ENCODE data around the gene RAPGEF2. TPM values are rescaled to one million over a fixed set of nuclear protein-coding genes. Genes with fewer than 3 reads are reported as not detected.

RAPGEF2 gene
- total and polyA plus RNA-seq, 2 experiments from 2014 or later, result 10.2 to 63.1 TPM

- H3K4me3 Mint-ChIP-seq, result no peak overlapping the region
- no peak for TF ChIP-seq STAT1 (IDR thresholded peaks at IDR 0.05; ENCODE audit: unreplicated experiment)
- TF ChIP-seq REST (IDR thresholded peaks at IDR 0.05; ENCODE audit: unreplicated experiment), result no peak
- no peak for TF ChIP-seq CREB1 (CRISPR knock-in tag; IDR thresholded peaks at IDR 0.05; ENCODE audit: low read depth)
- no peak for TF ChIP-seq EZH2 (IDR thresholded peaks at IDR 0.05; ENCODE audit: low read depth, unreplicated experiment)
- TF ChIP-seq EZH2phosphoT487 (IDR thresholded peaks at IDR 0.05; ENCODE audit: unreplicated experiment), result no peak
- H3K9me3 Mint-ChIP-seq, result no peaks in the 10 kb centered on the region
- no peak overlapping the region for H3K27ac Mint-ChIP-seq
- Histone ChIP-seq H3K4me1 (ENCODE audit: insufficient read depth) (peaks cover 10% of the 10 kb centered on the region), H3K9me2 (ENCODE audit: insufficient read depth) (no peaks in the 10 kb centered on the region), H4K20me1 (replicated peaks; ENCODE audit: insufficient read depth) (no peaks in the 10 kb centered on the region; the same call in 1 of the 2 replicates), H2AFZ (no peak overlapping the region), H3K4me2 (peak overlapping the region; percentile 13; the same call in 1 of the 2 replicates), H3K79me2 (replicated peaks; ENCODE audit: insufficient read depth) (peaks cover 9% of the 10 kb centered on the region; the same call in 1 of the 2 replicates), H3K4me3 (no peak overlapping the region), H3K27me3 (ENCODE audit: insufficient read depth) (no peaks in the 10 kb centered on the region), H3F3A (replicated peaks; ENCODE audit: low read depth) (no peaks in the 10 kb centered on the region), H3K27ac (ENCODE audit: low read depth) (peak overlapping the region; percentile 16; the same call in 1 of the 2 replicates), H3K36me3 (ENCODE audit: insufficient read depth) (no peaks in the 10 kb centered on the region)
- no peak; the same call in 2 of the 3 replicates for ATAC-seq
- H3K27me3 Mint-ChIP-seq (ENCODE audit: insufficient read depth, low read depth, poor library complexity), result no peaks in the 10 kb centered on the region
- H3K36me3 Mint-ChIP-seq (ENCODE audit: low read depth), result peaks cover 5% of the 10 kb centered on the region; the same call in 1 of the 3 replicates
- H3K4me1 Mint-ChIP-seq, result peaks cover 19% of the 10 kb centered on the region
- no peak for DNase-seq (ENCODE audit: low spot score)
Measured at GRCh38 chr4:159307929-159308328, 205.1 kb downstream of the RAPGEF2 start.

GRCh38 chr4:159308566-159309340, 205.9 kb downstream of the RAPGEF2 start:
- Histone ChIP-seq H3K79me2 (replicated peaks; ENCODE audit: insufficient read depth) (peaks cover 9% of the 10 kb centered on the region; the same call in 1 of the 2 replicates), H3K4me1 (ENCODE audit: insufficient read depth) (peaks cover 10% of the 10 kb centered on the region), H3K4me3 (no peak overlapping the region), H3K4me2 (peak overlapping the region; percentile 13; the same call in 1 of the 2 replicates), H3K36me3 (ENCODE audit: insufficient read depth) (no peaks in the 10 kb centered on the region), H3K27ac (ENCODE audit: low read depth) (peak overlapping the region; percentile 16), H4K20me1 (replicated peaks; ENCODE audit: insufficient read depth) (no peaks in the 10 kb centered on the region; the same call in 1 of the 2 replicates), H3F3A (replicated peaks; ENCODE audit: low read depth) (no peaks in the 10 kb centered on the region), H3K9me2 (ENCODE audit: insufficient read depth) (no peaks in the 10 kb centered on the region), H3K27me3 (ENCODE audit: insufficient read depth) (no peaks in the 10 kb centered on the region), H2AFZ (no peak overlapping the region)
- peaks cover 5% of the 10 kb centered on the region; the same call in 1 of the 3 replicates for H3K36me3 Mint-ChIP-seq (ENCODE audit: low read depth)
- peak; percentile 77 for ATAC-seq
- H3K9me3 Mint-ChIP-seq, result no peaks in the 10 kb centered on the region
- peak overlapping the region; percentile 62 for H3K27ac Mint-ChIP-seq
- peaks cover 19% of the 10 kb centered on the region for H3K4me1 Mint-ChIP-seq
- no peak overlapping the region for H3K4me3 Mint-ChIP-seq
- DNase-seq (ENCODE audit: low spot score), result peak; percentile 39
- H3K27me3 Mint-ChIP-seq (ENCODE audit: insufficient read depth, low read depth, poor library complexity), result no peaks in the 10 kb centered on the region
- TF ChIP-seq REST (IDR thresholded peaks at IDR 0.05; ENCODE audit: unreplicated experiment) (no peak), ZNF462 (CRISPR knock-in tag; IDR thresholded peaks at IDR 0.05) (peak; percentile 24; the same call in 1 of the 2 replicates)
